GM19372 (cell line): Measurements from ENCODE around the gene ACSS3.
"Not testable (repeated sequence)": the region's sequence is repeated elsewhere in the genome, so short reads cannot be mapped to it uniquely, and the experiment has no call there.

Experiments used
- ATAC-seq: cut with Tn5 transposase; IDR thresholded peaks from one replicate; pipeline ENCODE4 v1.9.1; 2021; ENCODE audit warnings: mild to moderate bottlenecking, low read depth, moderate library complexity; ENCODE audit not compliant: unreplicated experiment

ACSS3 gene

GRCh38 chr12:81089412-81089811, 11.5 kb downstream of the ACSS3 start:
- no peak for ATAC-seq

GRCh38 chr12:81092053-81092452, 14.2 kb downstream of the ACSS3 start:
- ATAC-seq = no peak

- ATAC-seq = no peak
These were observed 17.0 kb downstream of the ACSS3 start for GRCh38 chr12:81094718-81095360.

- no peak for ATAC-seq
These were observed 17.8 kb downstream of the ACSS3 start for GRCh38 chr12:81095501-81096232.

- ATAC-seq = no peak
These were observed 27.8 kb downstream of the ACSS3 start for GRCh38 chr12:81105687-81106086.

- no peak for ATAC-seq
These were observed 36.3 kb downstream of the ACSS3 start for GRCh38 chr12:81114226-81114625.

- ATAC-seq = not testable (repeated sequence)
These were observed 41.2 kb downstream of the ACSS3 start for GRCh38 chr12:81119069-81119468.

- ATAC-seq = no peak
These were observed 43.1 kb downstream of the ACSS3 start for GRCh38 chr12:81120961-81121360.

- ATAC-seq = no peak
These were observed 45.7 kb downstream of the ACSS3 start for GRCh38 chr12:81123611-81124010.

GRCh38 chr12:81125691-81126090, 47.8 kb downstream of the ACSS3 start:
- ATAC-seq = no peak

- ATAC-seq = peak; percentile 96
These were observed 51.2 kb downstream of the ACSS3 start for GRCh38 chr12:81128930-81129554.

GRCh38 chr12:81136519-81136918, 58.6 kb downstream of the ACSS3 start:
- ATAC-seq = no peak

GRCh38 chr12:81137801-81138200, 59.9 kb downstream of the ACSS3 start:
- ATAC-seq = no peak

- no peak for ATAC-seq
These were observed 63.3 kb downstream of the ACSS3 start for GRCh38 chr12:81141217-81141616.

GRCh38 chr12:81143057-81143456, 65.2 kb downstream of the ACSS3 start:
- ATAC-seq = no peak

- no peak for ATAC-seq
These were observed 68.6 kb downstream of the ACSS3 start for GRCh38 chr12:81146228-81147225.

- ATAC-seq = no peak
These were observed 69.5 kb downstream of the ACSS3 start for GRCh38 chr12:81147292-81147919.

GRCh38 chr12:81150382-81150781, 72.5 kb downstream of the ACSS3 start:
- no peak for ATAC-seq

- ATAC-seq = no peak
These were observed 82.0 kb downstream of the ACSS3 start for GRCh38 chr12:81159856-81160255.

GRCh38 chr12:81161680-81162079, 83.8 kb downstream of the ACSS3 start:
- no peak for ATAC-seq
